Measurements from ENCODE around the gene PRDM10. TPM values are rescaled to one million over a fixed set of nuclear protein-coding genes. Genes with fewer than 3 reads are reported as not detected.
"Not testable (repeated sequence)": the region's sequence is repeated elsewhere in the genome, so short reads cannot be mapped to it uniquely, and the experiment has no call there.

PRDM10 gene
- total RNA-seq, 4 donors from 2014 or later, result 5.1 to 8.6 (median 7.6) TPM

- intact Hi-C loops (cut with DNase I), result no loop called here
- Histone ChIP-seq H3K4me1 (no peaks in the 10 kb centered on the region), H3K27ac (replicated peaks in 1 of 4) (no peak overlapping the region), H3K9me3 (no peaks in the 10 kb centered on the region), H3K36me3 (no peaks in the 10 kb centered on the region), H3K4me3 (no peak overlapping the region), H3K27me3 (no peaks in the 10 kb centered on the region)
- TF ChIP-seq POLR2A (IDR thresholded peaks at IDR 0.05; ENCODE audit: low read depth) (no peak), EP300 (IDR thresholded peaks at IDR 0.05) (no peak), POLR2AphosphoS5 (IDR thresholded peaks at IDR 0.05) (no peak)
- TF ChIP-seq, protein P1, sequence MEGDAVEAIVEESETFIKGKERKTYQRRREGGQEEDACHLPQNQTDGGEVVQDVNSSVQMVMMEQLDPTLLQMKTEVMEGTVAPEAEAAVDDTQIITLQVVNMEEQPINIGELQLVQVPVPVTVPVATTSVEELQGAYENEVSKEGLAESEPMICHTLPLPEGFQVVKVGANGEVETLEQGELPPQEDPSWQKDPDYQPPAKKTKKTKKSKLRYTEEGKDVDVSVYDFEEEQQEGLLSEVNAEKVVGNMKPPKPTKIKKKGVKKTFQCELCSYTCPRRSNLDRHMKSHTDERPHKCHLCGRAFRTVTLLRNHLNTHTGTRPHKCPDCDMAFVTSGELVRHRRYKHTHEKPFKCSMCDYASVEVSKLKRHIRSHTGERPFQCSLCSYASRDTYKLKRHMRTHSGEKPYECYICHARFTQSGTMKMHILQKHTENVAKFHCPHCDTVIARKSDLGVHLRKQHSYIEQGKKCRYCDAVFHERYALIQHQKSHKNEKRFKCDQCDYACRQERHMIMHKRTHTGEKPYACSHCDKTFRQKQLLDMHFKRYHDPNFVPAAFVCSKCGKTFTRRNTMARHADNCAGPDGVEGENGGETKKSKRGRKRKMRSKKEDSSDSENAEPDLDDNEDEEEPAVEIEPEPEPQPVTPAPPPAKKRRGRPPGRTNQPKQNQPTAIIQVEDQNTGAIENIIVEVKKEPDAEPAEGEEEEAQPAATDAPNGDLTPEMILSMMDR (IDR thresholded peaks at IDR 0.05), result no peak
- 82% methylated on average over 4 of the region's 4 CpGs for WGBS
- no peak for DNase-seq (ENCODE audit: extremely low spot score)
These were observed 17.7 kb upstream of the PRDM10 start for GRCh38 chr11:130020323-130020722.

- H3K27me3 ChIP-seq; H3K9me3 ChIP-seq; H3K4me3 ChIP-seq; H3K4me1 ChIP-seq; DNase-seq (ENCODE audit: extremely low spot score); H3K36me3 ChIP-seq; intact Hi-C loops (cut with DNase I); H3K27ac ChIP-seq (replicated peaks in 1 of 4): not testable (repeated sequence)
- WGBS, result 96% methylated on average over 3 of the region's 3 CpGs
These were observed 13.2 kb upstream of the PRDM10 start for GRCh38 chr11:130015846-130016245.

DNA sequence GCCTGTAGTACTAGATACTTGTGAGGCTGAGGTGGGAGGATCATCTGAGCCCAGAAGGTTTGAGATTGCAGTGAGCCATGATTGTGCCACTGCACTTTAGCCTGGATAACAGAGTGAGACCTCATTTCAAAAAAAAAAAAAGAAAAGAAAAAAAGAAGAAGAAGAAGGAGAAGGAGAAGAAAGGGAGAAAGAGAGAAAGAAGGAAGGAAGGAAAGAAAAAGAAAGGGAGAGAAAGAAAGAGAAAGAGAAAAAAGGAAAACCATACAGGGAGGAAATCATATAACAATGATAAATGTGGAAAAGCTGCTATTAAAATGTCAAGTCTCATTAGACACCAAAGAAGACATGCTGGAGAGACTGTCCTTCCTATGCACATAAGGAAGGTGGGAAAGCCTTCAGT is 5.7 kb upstream of the PRDM10 start:
- Histone ChIP-seq H3K27me3 (no peaks in the 10 kb centered on the region), H3K9me3 (no peaks in the 10 kb centered on the region), H3K36me3 (no peaks in the 10 kb centered on the region), H3K27ac (replicated peaks in 1 of 4) (no peak overlapping the region), H3K4me1 (peaks cover 7 to 12% (median 9%) of the 10 kb centered on the region in 4 donors), H3K4me3 (no peak overlapping the region)
- DNase-seq (ENCODE audit: extremely low spot score), result no peak
- intact Hi-C loops (cut with DNase I), result no loop called here
- no peak for TF ChIP-seq POLR2A (IDR thresholded peaks at IDR 0.05; ENCODE audit: low read depth)
- no peak for TF ChIP-seq EP300 (IDR thresholded peaks at IDR 0.05)
- TF ChIP-seq, protein P1 (IDR thresholded peaks at IDR 0.05), result no peak
- no peak for TF ChIP-seq POLR2AphosphoS5 (IDR thresholded peaks at IDR 0.05)

GRCh38 chr11:130006929-130007328 is 4.3 kb upstream of the PRDM10 start:
- Histone ChIP-seq H3K9me3 (no peaks in the 10 kb centered on the region), H3K4me3 (no peak overlapping the region), H3K36me3 (no peaks in the 10 kb centered on the region), H3K27ac (replicated peaks in 1 of 4) (no peak overlapping the region), H3K4me1 (peaks cover 7 to 12% (median 9%) of the 10 kb centered on the region in 4 donors), H3K27me3 (no peaks in the 10 kb centered on the region)
- intact Hi-C loops (cut with DNase I), result no loop called here
- TF ChIP-seq POLR2AphosphoS5 (IDR thresholded peaks at IDR 0.05) (no peak), EP300 (IDR thresholded peaks at IDR 0.05) (no peak), POLR2A (IDR thresholded peaks at IDR 0.05; ENCODE audit: low read depth) (no peak)
- TF ChIP-seq, protein P1 (IDR thresholded peaks at IDR 0.05), result no peak
- DNase-seq (ENCODE audit: extremely low spot score), result no peak
- 77% methylated on average over 3 of the region's 3 CpGs for WGBS

- WGBS, result 20% methylated on average over 8 of the region's 8 CpGs
- no peaks in the 10 kb centered on the region for H3K9me3 ChIP-seq
- intact Hi-C loops (cut with DNase I), result loop anchor here (2.0 to 5.0 kb wide), 3 partner anchors 65 to 119 kb away; partner anchors contain the start of gene APLP2
- H3K27ac ChIP-seq (replicated peaks in 1 of 4), result peak overlapping the region; percentile 97 to 100 (median 98)
- no peaks in the 10 kb centered on the region for H3K27me3 ChIP-seq
- no peak for DNase-seq (ENCODE audit: extremely low spot score)
- TF ChIP-seq EP300 (IDR thresholded peaks at IDR 0.05) (no peak), POLR2A (IDR thresholded peaks at IDR 0.05; ENCODE audit: low read depth) (no peak), POLR2AphosphoS5 (IDR thresholded peaks at IDR 0.05) (peak in 1 of 2 donors; percentile 43)
- TF ChIP-seq, protein P1 (IDR thresholded peaks at IDR 0.05), result peak in 1 of 3 experiments; percentile 41
- H3K4me1 ChIP-seq, result peaks cover 17 to 30% (median 26%) of the 10 kb centered on the region in 4 donors
- H3K4me3 ChIP-seq, result peak overlapping the region; percentile 81 to 94 (median 89)
- H3K36me3 ChIP-seq, result no peaks in the 10 kb centered on the region
These were observed 1.0 kb upstream of the PRDM10 start for GRCh38 chr11:130003717-130004001.
